OCI-M1 (cell line): ENCODE data around the gene GPR61.

Experiments used
- DNase-seq: peaks from one replicate; lab custom pipeline; 2025; lab: John Stamatoyannopoulos, UW

GPR61 gene

GRCh38 chr1:109539676-109540075 lies at the start of gene GPR61:
TSS of gene GPR61 (plus strand) at chr1:109539872. CDS start at chr1:109543023, 3,151 bp downstream.
- no peak for DNase-seq

GRCh38 chr1:109490029-109490933 lies 49.4 kb upstream of the GPR61 start:
- DNase-seq, result peak; percentile 79

GRCh38 chr1:109490934-109491302 lies 48.8 kb upstream of the GPR61 start:
- DNase-seq, result no peak

GRCh38 chr1:109491372-109491771 lies 48.3 kb upstream of the GPR61 start:
- DNase-seq, result no peak

GRCh38 chr1:109492779-109493178 lies 46.9 kb upstream of the GPR61 start:
- no peak for DNase-seq

- DNase-seq, result no peak
Observed at GRCh38 chr1:109493227-109493626, 46.4 kb upstream of the GPR61 start.

- peak; percentile 90 for DNase-seq
Observed at GRCh38 chr1:109493805-109494539, 45.7 kb upstream of the GPR61 start, which contains the start of gene CYB561D1. TSS of gene CYB561D1 (plus strand) at chr1:109494094. CDS start at chr1:109494140, 46 bp downstream.

- no peak for DNase-seq
Observed at GRCh38 chr1:109495738-109496137, 43.9 kb upstream of the GPR61 start.

- DNase-seq, result no peak
Observed at GRCh38 chr1:109497449-109498160, 42.1 kb upstream of the GPR61 start.

- DNase-seq, result no peak
Observed at GRCh38 chr1:109498161-109498801, 41.4 kb upstream of the GPR61 start.

GRCh38 chr1:109499081-109499480 lies 40.6 kb upstream of the GPR61 start:
- DNase-seq, result no peak

- DNase-seq, result peak; percentile 70
Observed at GRCh38 chr1:109499661-109500536, 39.8 kb upstream of the GPR61 start.

GRCh38 chr1:109500941-109501381 lies 38.7 kb upstream of the GPR61 start:
- no peak for DNase-seq

- DNase-seq, result peak; percentile 73
Observed at GRCh38 chr1:109501644-109502363, 37.9 kb upstream of the GPR61 start.

GRCh38 chr1:109502364-109502851 lies 37.3 kb upstream of the GPR61 start:
- DNase-seq, result no peak

GRCh38 chr1:109503935-109504334 lies 35.7 kb upstream of the GPR61 start:
- no peak for DNase-seq

- DNase-seq, result no peak
Observed at GRCh38 chr1:109504974-109505373, 34.7 kb upstream of the GPR61 start.

GRCh38 chr1:109508001-109508872 lies 31.4 kb upstream of the GPR61 start:
- no peak for DNase-seq

- no peak for DNase-seq
Observed at GRCh38 chr1:109508873-109509175, 30.8 kb upstream of the GPR61 start.
